Lower lobe of right lung (tissue), 2 donors: ENCODE data around the gene SYT7. TPM values are rescaled to one million over a fixed set of nuclear protein-coding genes. Genes with fewer than 3 reads are reported as not detected.

Experiments used
- ATAC-seq, 2 donors: fragments of 200-7000 bp; cut with Tn5 transposase; one replicate each; pipeline ENCODE4 v1.9.1; 2020 to 2022; ENCODE audit warnings: mild to moderate bottlenecking in 2 of 2, moderate library complexity in 2 of 2
- DNase-seq: peaks from one replicate; pipeline ENCODE4 v3.0.0-alpha.2; 2020
- H3K27ac ChIP-seq: fragments of 200-600 bp; one replicate; pipeline ENCODE4 v1.8.0; 2022
- H3K27me3 ChIP-seq: fragments of 200-600 bp; one replicate; pipeline ENCODE4 v1.8.0; 2022; ENCODE audit warnings: low read depth
- H3K36me3 ChIP-seq: fragments of 200-600 bp; one replicate; pipeline ENCODE4 v1.8.0; 2022; ENCODE audit warnings: mild to moderate bottlenecking
- H3K4me1 ChIP-seq: fragments of 200-600 bp; one replicate; pipeline ENCODE4 v1.8.0; 2022
- H3K4me3 ChIP-seq: fragments of 200-600 bp; one replicate; pipeline ENCODE4 v1.8.0; 2022; ENCODE audit warnings: mild to moderate bottlenecking
- H3K9me3 ChIP-seq: fragments of 200-600 bp; one replicate; pipeline ENCODE4 v1.8.0; 2022
- CTCF ChIP-seq: fragments of 200-600 bp; IDR thresholded peaks from one replicate; pipeline ENCODE4 v1.8.0; 2022; ENCODE audit warnings: antibody characterized with exemption, mild to moderate bottlenecking
- intact Hi-C: fragments of 100-400 bp; cut with DNase I; formaldehyde crosslinking; loops from one replicate; pipeline ENCODE4 v1.11.0; 2022
- total RNA-seq: library from RNA; stranded (reverse); fragmentation: NEBNext Ultra II Directional; extraction: Animal tissue kit (Norgen Biotek cat#: 25700); gene quantifications from one replicate; pipeline ENCODE4 v1.2.1, GENCODE V29; 2021
- donor health status: DM: no; HTN: yes; CAD: no; lungs with severe emphysema.

Gene SYT7
- total RNA-seq, 1 donor from 2014 or later: 3.8 TPM

GRCh38 chr11:61550665-61551227, 30.1 kb downstream of the SYT7 start:
- no peaks in the 10 kb centered on the region for H3K4me1 ChIP-seq
- ATAC-seq: no peak
- H3K27ac ChIP-seq: no peak overlapping the region
- intact Hi-C loops: no loop called here
- H3K4me3 ChIP-seq: no peak overlapping the region
- no peak for TF ChIP-seq CTCF
- peaks cover 24% of the 10 kb centered on the region for H3K27me3 ChIP-seq
- no peaks in the 10 kb centered on the region for H3K36me3 ChIP-seq
- no peaks in the 10 kb centered on the region for H3K9me3 ChIP-seq
- no peak for DNase-seq

DNA sequence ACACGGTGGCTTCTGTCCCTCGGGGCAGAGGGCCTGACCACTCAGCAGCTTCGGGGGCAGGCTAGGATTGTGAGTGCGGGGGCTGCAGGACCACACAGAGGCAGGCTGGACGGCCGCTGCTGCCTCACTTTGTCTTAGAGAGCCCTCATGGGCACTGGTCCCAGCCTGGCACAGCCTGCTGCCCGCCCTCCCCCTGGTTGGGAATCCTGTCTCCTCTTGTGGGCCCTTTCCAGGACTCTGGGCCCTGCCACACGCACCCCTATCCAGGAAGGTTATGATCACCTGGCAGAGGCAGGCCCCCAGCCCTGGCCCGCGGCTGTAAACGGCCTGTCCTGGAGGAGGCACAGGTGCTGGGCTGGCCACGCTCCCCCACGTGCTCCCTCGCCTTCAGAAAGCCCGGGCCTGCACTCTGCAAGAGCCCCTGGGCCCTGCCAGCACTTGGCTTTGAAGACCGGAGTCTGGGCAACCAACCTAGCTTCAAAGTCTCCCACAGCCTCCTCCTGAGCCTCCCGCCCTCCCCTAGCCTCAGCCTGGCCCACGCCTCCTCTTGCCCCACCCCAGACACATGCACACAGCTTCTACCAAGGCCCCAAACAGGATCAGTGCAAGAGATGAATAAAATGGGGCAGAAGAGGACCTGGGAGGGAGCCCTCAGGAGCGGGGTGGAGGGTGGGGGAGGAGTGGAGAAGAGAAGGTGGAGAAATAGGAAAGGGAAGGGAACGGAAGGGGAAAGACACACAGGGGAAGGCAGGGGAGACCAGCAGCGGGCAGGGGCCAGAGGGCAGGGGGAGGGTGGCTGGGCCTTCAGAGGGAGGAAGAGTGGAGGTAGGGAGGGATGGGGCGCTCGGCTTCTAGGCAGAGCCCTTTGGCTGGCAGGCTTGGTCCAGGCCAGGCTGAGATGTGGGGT, 31.0 kb downstream of the SYT7 start:
- TF ChIP-seq CTCF: no peak
- H3K4me3 ChIP-seq: no peak overlapping the region
- no peaks in the 10 kb centered on the region for H3K36me3 ChIP-seq
- H3K4me1 ChIP-seq: no peaks in the 10 kb centered on the region
- ATAC-seq (no peak), DNase-seq (no peak)
- H3K27ac ChIP-seq: no peak overlapping the region
- intact Hi-C loops: no loop called here
- peaks cover 17% of the 10 kb centered on the region for H3K27me3 ChIP-seq
- H3K9me3 ChIP-seq: no peaks in the 10 kb centered on the region

GRCh38 chr11:61549177-61549576, 31.7 kb downstream of the SYT7 start:
- Histone ChIP-seq H3K4me1 (no peaks in the 10 kb centered on the region), H3K4me3 (no peak overlapping the region), H3K27ac (no peak overlapping the region), H3K36me3 (no peaks in the 10 kb centered on the region), H3K27me3 (peaks cover 11% of the 10 kb centered on the region), H3K9me3 (no peaks in the 10 kb centered on the region)
- TF ChIP-seq CTCF: no peak
- intact Hi-C loops: no loop called here
- no peak for ATAC-seq
- DNase-seq: no peak

DNA sequence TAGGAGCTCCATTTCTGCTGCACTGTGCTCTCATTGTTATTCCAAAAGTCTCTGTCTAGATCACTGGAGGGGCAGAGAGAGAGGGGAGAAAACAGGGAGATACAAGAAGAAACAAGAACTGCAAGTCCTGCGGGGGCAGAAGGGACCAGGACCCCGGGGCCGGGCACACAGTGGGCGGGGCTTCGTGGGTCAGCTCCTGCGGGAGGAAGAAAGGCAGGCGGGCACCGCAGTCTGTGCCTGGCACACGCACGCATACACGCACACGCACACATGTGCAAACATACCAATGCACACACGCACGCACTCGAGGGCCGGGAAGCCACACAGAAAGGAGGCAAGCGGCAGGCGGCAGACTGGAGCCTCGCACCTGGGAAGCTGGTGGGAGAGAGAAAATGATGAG, 33.6 kb downstream of the SYT7 start:
- no peak for TF ChIP-seq CTCF
- Histone ChIP-seq H3K4me3 (no peak overlapping the region), H3K4me1 (no peaks in the 10 kb centered on the region), H3K27ac (no peak overlapping the region), H3K9me3 (no peaks in the 10 kb centered on the region), H3K36me3 (no peaks in the 10 kb centered on the region), H3K27me3 (no peaks in the 10 kb centered on the region)
- DNase-seq (no peak), ATAC-seq (no peak)
- intact Hi-C loops: no loop called here

- Histone ChIP-seq H3K9me3 (no peaks in the 10 kb centered on the region), H3K36me3 (no peaks in the 10 kb centered on the region), H3K27ac (no peak overlapping the region), H3K4me3 (no peak overlapping the region), H3K4me1 (no peaks in the 10 kb centered on the region), H3K27me3 (no peaks in the 10 kb centered on the region)
- intact Hi-C loops: no loop called here
- ATAC-seq (no peak), DNase-seq (no peak)
- TF ChIP-seq CTCF: no peak
These were observed 34.2 kb downstream of the SYT7 start for GRCh38 chr11:61546663-61547062.
